ENCODE measurements around the gene ACOXL. TPM values are rescaled to one million over a fixed set of nuclear protein-coding genes. Genes with fewer than 3 reads are reported as not detected.

The ACOXL gene
- total and polyA plus RNA-seq, 2 of the 8 experiments (the other 6 are each of a cell fraction or from before 2014, with no cell fraction given), result 11.4 to 20.6 TPM

- TF ChIP-seq CHD7 (IDR thresholded peaks at IDR 0.05; ENCODE audit: insufficient replicate concordance, low read length), result no peak
- TF ChIP-seq CTCF (IDR thresholded peaks at IDR 0.05; ENCODE audit: control extremely low read depth in 1 of 3, insufficient read depth in 1 of 3, low read depth in 1 of 3, low read length in 3 of 3), result no peak
These were observed 199.3 kb downstream of the ACOXL start (continued) for GRCh38 chr2:110931648-110932047.
